Rectal smooth muscle tissue (tissue), 1 donor: ENCODE measurements around the gene TPSB2.
A peak's percentile ranks its signal among the peaks of the same experiment; 100 is the strongest.
"Not testable (repeated sequence)": the region's sequence is repeated elsewhere in the genome, so short reads cannot be mapped to it uniquely, and the experiment has no call there.

Experiments
- H3K27ac ChIP-seq: one replicate; pipeline ENCODE4 v1.7.0; 2013; ENCODE audit warnings: low read depth, low read length, inconsistent platforms
- H3K27me3 ChIP-seq: one replicate; pipeline ENCODE4 v1.7.0; 2013; ENCODE audit warnings: low read length; ENCODE audit not compliant: control insufficient read depth, insufficient read depth
- H3K36me3 ChIP-seq: one replicate; pipeline ENCODE4 v1.7.0; 2013; ENCODE audit warnings: low read length; ENCODE audit not compliant: control insufficient read depth, insufficient read depth
- H3K4me1 ChIP-seq: one replicate; pipeline ENCODE4 v1.7.0; 2013; ENCODE audit warnings: low read length; ENCODE audit not compliant: control insufficient read depth, insufficient read depth
- H3K4me3 ChIP-seq: one replicate; pipeline ENCODE4 v1.7.0; 2013; ENCODE audit warnings: low read length
- H3K9ac ChIP-seq: one replicate; pipeline ENCODE4 v1.7.0; 2013; ENCODE audit warnings: low read length

Gene TPSB2

DNA sequence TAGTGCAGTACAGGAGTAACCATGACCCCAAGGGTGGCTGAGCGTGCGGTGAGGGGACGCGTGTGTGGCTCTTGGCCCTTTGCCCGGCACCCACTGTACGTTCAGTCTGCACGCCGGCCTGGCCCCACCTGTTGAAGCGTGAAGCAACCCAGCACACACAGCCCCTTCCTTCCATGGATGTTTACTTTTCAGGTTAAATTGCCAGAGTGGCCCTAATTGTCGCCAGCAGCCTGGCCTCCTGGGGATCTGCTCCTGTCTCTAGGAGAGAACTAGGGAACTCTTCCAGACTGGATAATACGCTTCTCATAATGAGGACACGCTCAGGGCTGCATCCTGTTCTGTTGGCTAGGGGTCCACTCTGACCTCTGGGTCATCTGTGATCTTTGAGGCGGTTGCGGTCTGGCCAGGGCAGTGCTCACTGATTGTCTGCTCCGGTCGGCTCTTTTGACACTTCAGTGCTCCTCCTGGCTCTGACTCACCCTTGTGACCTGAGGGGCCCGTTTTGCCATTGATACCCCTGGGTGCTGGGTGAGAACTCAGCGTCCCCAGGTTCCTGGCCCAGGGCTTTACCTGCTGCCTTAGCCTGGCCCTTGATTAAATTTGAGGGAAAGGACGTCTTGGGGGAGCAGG lies 32.6 kb downstream of the TPSB2 start:
- Histone ChIP-seq H3K9ac (no peak overlapping the region), H3K36me3 (no peaks in the 10 kb centered on the region), H3K27ac (no peak overlapping the region), H3K4me3 (no peak overlapping the region), H3K27me3 (no peaks in the 10 kb centered on the region), H3K4me1 (peaks cover 15% of the 10 kb centered on the region)

DNA sequence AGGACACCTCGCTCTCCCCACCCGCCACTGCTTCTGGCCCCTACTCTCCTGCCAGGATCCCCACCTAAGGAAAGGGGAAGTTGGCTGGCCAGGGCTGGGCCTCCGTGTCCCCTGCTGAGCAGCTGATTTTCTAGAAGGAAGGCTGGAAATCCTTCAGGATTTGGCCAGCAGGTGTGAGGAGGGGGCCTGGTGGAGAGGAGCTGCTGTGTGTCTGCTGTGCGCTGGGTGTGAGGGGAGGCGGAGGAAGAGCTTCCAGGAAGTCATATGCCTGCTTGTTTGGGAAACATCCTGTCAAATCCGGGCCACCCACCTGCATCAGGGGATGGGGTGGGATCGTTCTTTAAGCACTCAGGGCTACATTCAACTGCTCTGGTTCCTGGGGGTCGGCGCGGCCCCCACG lies 33.5 kb downstream of the TPSB2 start:
- Histone ChIP-seq H3K27me3 (no peaks in the 10 kb centered on the region), H3K9ac (no peak overlapping the region), H3K27ac (no peak overlapping the region), H3K4me1 (peaks cover 21% of the 10 kb centered on the region), H3K36me3 (no peaks in the 10 kb centered on the region), H3K4me3 (no peak overlapping the region)

DNA sequence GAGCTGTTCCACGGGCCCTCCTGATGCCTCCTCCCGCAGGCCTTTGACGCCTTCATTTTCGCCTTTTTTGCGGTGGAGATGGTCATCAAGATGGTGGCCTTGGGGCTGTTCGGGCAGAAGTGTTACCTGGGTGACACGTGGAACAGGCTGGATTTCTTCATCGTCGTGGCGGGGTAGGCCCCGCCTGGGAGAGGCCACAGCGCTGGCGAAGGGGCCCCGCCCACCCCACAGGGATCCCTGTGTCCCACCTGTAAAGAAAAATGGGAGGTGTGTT lies 34.7 kb downstream of the TPSB2 start:
- Histone ChIP-seq H3K4me1 (peaks cover 21% of the 10 kb centered on the region), H3K27me3 (no peaks in the 10 kb centered on the region), H3K4me3 (no peak overlapping the region), H3K27ac (no peak overlapping the region), H3K36me3 (no peaks in the 10 kb centered on the region), H3K9ac (no peak overlapping the region)

DNA sequence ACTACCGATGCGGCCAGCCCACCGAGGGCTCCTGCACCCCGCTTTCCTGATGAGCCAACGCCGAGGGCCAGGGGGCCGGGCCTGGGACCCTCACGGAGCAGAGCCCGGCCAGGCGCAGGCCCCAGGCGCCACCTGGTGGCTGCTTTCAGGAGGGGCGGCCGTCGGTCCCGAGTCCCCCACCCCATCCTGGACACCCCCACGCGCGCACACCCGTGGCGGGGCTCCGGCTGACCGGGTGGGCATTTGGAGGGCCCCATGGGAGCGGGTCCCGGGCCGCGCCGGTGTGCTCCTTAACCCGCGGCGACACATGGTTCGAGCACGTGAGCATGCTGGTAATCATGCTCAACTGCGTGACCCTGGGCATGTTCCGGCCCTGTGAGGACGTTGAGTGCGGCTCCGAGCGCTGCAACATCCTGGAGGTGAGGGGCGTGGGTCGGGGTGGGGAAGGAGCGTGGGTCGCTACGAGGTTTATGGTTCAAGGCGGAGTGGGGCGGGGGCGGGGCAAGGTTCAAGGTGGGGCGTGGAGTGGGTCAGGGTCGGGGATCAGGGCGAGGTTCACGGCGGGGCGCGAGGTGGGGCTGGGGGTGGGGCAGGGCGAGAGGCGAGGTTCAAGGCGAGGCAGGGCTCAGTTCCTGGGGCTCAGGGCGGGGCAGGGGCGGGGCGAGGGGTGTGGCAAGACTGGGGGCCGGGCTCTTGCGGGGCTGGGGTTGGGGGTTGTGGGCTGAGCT lies 35.2 kb downstream of the TPSB2 start:
- no peaks in the 10 kb centered on the region for H3K27me3 ChIP-seq

GRCh38 chr16:1193825-1194581 lies 36.0 kb downstream of the TPSB2 start:
- Histone ChIP-seq H3K27ac (peak overlapping the region; percentile 83), H3K36me3 (no peaks in the 10 kb centered on the region), H3K27me3 (no peaks in the 10 kb centered on the region), H3K4me3 (no peak overlapping the region), H3K9ac (no peak overlapping the region), H3K4me1 (peaks cover 21% of the 10 kb centered on the region)

More for the DNA sequence above, 35.2 kb downstream of the TPSB2 start:
- H3K4me3 ChIP-seq, result no peak overlapping the region
- H3K27ac ChIP-seq, result peak overlapping the region; percentile 83
- no peak overlapping the region for H3K9ac ChIP-seq
- peaks cover 21% of the 10 kb centered on the region for H3K4me1 ChIP-seq
- no peaks in the 10 kb centered on the region for H3K36me3 ChIP-seq

DNA sequence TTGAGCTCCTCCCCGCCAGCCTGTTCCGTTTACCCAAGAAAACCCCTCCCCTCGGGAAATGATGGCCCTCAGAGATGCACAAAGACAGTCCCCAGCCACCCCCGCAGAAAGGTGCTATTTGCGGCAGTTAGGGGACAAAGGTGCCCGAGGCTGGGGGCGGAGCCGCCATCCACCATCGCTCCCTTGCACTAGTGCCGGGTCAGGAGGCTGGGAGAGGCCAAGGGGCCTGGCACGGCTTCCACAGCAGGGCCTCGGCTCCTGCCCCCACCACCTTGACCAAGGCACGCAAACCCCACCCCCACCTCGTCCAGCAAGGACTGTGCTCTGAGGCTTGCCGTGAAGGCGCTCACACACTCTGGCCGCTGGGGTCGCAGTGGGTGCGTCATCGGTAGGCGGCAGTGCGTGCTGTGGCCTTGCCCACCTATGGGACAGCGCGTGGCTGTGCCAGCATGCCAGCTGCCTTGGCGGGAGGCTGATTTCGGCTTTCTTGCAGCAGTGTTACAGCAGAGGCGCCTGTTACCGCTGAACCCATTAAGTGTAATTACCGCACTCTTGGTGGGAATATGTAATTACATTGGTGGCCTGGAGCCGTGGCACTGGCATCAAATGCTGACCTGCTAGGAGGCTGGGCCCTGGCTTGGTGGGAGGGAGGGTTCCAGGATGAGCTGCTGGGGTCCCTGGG lies 36.7 kb downstream of the TPSB2 start:
- Histone ChIP-seq H3K36me3 (no peaks in the 10 kb centered on the region), H3K4me1 (peaks cover 21% of the 10 kb centered on the region), H3K27me3 (no peaks in the 10 kb centered on the region), H3K9ac (no peak overlapping the region), H3K27ac (peak overlapping the region; percentile 83), H3K4me3 (no peak overlapping the region)

- Histone ChIP-seq H3K27ac (peak overlapping the region; percentile 83), H3K4me1 (peaks cover 21% of the 10 kb centered on the region), H3K4me3 (no peak overlapping the region), H3K27me3 (no peaks in the 10 kb centered on the region), H3K36me3 (no peaks in the 10 kb centered on the region), H3K9ac (no peak overlapping the region)
Measured at GRCh38 chr16:1192384-1193073, 37.5 kb downstream of the TPSB2 start.

GRCh38 chr16:1190789-1191188 lies 39.2 kb downstream of the TPSB2 start:
- H3K27ac ChIP-seq, H3K9ac ChIP-seq, H3K4me3 ChIP-seq, H3K27me3 ChIP-seq, H3K36me3 ChIP-seq: not testable (repeated sequence)
- peaks cover 21% of the 10 kb centered on the region for H3K4me1 ChIP-seq

DNA sequence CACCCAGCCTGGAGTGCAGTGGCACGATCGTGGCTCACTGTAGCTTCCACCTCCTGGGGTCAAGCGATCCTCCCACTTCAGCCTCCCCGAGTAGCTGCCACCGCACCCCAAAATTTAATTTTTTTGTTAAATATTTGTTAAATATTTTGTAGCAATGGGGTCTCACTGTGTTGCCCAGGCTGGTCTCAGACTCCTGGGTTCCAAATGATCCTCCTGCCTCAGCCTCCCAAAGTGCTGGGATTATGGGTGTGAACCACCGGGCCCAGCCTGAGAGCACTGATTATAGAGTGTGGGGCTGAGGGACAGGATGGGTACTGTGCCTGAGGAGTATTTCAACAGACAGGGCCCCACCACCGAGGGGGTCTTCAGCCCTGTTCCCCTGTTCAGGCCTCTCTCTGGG lies 40.5 kb downstream of the TPSB2 start:
- Histone ChIP-seq H3K27me3 (no peaks in the 10 kb centered on the region), H3K4me3 (no peak overlapping the region), H3K9ac (no peak overlapping the region), H3K4me1 (peaks cover 24% of the 10 kb centered on the region), H3K27ac (no peak overlapping the region), H3K36me3 (no peaks in the 10 kb centered on the region)

- Histone ChIP-seq H3K27me3 (no peaks in the 10 kb centered on the region), H3K36me3 (no peaks in the 10 kb centered on the region), H3K4me3 (no peak overlapping the region), H3K27ac (no peak overlapping the region), H3K4me1 (peaks cover 27% of the 10 kb centered on the region), H3K9ac (no peak overlapping the region)
Measured at GRCh38 chr16:1188432-1189189, 41.4 kb downstream of the TPSB2 start.

GRCh38 chr16:1185460-1186207 lies 44.4 kb downstream of the TPSB2 start:
- Histone ChIP-seq H3K4me1 (peaks cover 33% of the 10 kb centered on the region), H3K27ac (peak overlapping the region; percentile 97)
- not testable (repeated sequence) for H3K9ac ChIP-seq, H3K36me3 ChIP-seq, H3K27me3 ChIP-seq, H3K4me3 ChIP-seq
